Regular cardiac myocyte (primary cell): ENCODE data around the gene SEMA3A. TPM values are rescaled to one million over a fixed set of nuclear protein-coding genes. Genes with fewer than 3 reads are reported as not detected.

Experiments
- total RNA-seq: library from RNA; depleted of rRNA; stranded (reverse); fragments of >200 nt; gene quantifications from 2 replicates; pipeline ENCODE4 v1.2.3, GENCODE V29; 2014

Gene SEMA3A
- total RNA-seq = 24.5 and 81.9 TPM in 2 replicates

DNA sequence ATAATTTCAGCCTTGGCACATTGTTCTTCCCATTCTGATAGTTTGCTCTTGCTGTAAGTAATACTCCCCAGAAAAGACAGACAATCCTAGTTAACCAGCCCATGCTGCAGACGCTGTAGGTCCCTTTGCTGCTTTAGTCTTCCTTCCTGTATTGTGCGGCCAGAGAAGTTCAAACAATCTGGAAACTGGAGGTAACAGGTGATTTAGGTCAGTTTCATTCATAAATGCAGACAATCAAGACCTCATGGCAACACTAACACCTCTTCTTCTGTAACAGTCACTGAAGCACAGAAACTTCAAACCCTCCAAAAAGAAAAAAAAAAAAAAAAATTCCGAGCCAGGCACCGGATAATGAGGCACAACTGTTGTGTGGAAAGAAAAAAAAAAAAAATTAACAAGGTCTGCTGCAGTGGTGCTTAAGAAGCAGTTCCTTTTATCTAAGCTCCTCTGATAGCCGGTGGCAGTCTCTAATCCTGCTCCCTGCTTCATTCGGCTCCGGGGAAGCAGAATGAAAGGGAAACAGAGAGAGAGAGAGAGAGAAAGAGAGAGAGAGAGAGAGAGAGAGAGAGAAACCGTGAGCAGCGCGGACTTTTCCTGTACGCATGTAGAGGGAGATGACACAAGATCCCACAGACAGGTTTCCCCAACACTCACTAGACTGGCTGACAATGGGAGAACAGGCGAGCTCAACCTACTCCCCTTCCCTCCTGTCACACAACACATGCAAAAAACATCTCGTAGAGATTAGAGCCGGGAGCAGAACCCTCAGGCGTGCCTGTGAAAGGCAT is at the start of gene SEMA3A:
SEMA3A (minus strand) TSS at position 306 of the 788 bp plus-strand sequence; CDS start at position 103, 203 bp downstream.

